HL-60 (cell line): ENCODE measurements around the gene ACP6.
A peak's percentile ranks its signal among the peaks of the same experiment; 100 is the strongest.
"Not testable (repeated sequence)": the region's sequence is repeated elsewhere in the genome, so short reads cannot be mapped to it uniquely, and the experiment has no call there.

Source experiments
- DNase-seq, 2 experiments: peaks; one replicate each; pipeline ENCODE4 v3.0.0-alpha.2; 2010 to 2020; ENCODE audit warnings: low read depth in 1 of 2, low spot score in 1 of 2
- H3K27ac ChIP-seq: fragments of 250-450 bp; sonication (Bioruptor Pico); replicated peaks from 2 replicates; pipeline ENCODE4 v1.5.1; 2020; ENCODE audit warnings: mild to moderate bottlenecking, moderate library complexity
- H3K27me3 ChIP-seq: fragments of 250-450 bp; sonication (Bioruptor Pico); 2 replicates; pipeline ENCODE4 v1.5.1; 2021; ENCODE audit warnings: mild to moderate bottlenecking, moderate library complexity; ENCODE audit not compliant: insufficient read depth, poor library complexity, severe bottlenecking
- H3K4me3 ChIP-seq: replicated peaks from 2 replicates; pipeline ENCODE4 v1.5.1; 2011; ENCODE audit warnings: mild to moderate bottlenecking, control low read depth, low read length; ENCODE audit not compliant: insufficient read depth
- CTCF ChIP-seq: IDR thresholded peaks from one replicate; pipeline ENCODE4 v1.5.1; 2011; ENCODE audit warnings: low read length, control low read depth, inconsistent platforms; ENCODE audit not compliant: insufficient read depth
- GABPA ChIP-seq: IDR thresholded peaks from 2 replicates; pipeline ENCODE4 v1.6.1; 2012; ENCODE audit warnings: low read depth
- POLR2AphosphoS5 ChIP-seq: IDR thresholded peaks from 2 replicates; pipeline ENCODE4 v1.6.1; 2012; ENCODE audit warnings: low read depth
- REST ChIP-seq: IDR thresholded peaks from 2 replicates; pipeline ENCODE4 v1.6.1; 2012; ENCODE audit warnings: low read depth; ENCODE audit not compliant: insufficient replicate concordance
- SPI1 ChIP-seq: IDR thresholded peaks from 2 replicates; pipeline ENCODE4 v1.6.1; 2012; ENCODE audit warnings: low read depth, mild to moderate bottlenecking, borderline replicate concordance

ACP6 gene

DNA sequence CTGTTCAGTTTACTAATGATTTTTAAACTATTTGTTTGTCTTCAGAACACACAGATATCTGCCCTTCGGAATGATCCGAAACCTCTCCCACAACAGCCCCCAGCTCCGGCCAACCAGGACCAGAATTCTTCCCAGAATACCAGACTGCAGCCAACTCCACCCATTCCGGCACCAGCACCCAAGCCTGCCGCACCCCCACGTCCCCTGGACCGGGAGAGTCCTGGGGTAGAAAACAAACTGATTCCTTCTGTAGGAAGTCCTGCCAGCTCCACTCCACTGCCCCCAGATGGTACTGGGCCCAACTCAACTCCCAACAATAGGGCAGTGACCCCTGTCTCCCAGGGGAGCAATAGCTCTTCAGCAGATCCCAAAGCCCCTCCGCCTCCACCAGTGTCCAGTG, 51.6 kb downstream of the ACP6 start:
- no peak for DNase-seq
- Histone ChIP-seq H3K27me3 (peaks cover 2% of the 10 kb centered on the region), H3K4me3 (no peak overlapping the region), H3K27ac (no peak overlapping the region)
- TF ChIP-seq POLR2AphosphoS5, result no peak
- no peak for TF ChIP-seq GABPA
- no peak for TF ChIP-seq SPI1
- no peak for TF ChIP-seq CTCF
- TF ChIP-seq REST, result no peak

GRCh38 chr1:147618077-147618569, 52.2 kb downstream of the ACP6 start:
- DNase-seq, result peak in 1 of 2 experiments; percentile 40
- H3K27me3 ChIP-seq, result peaks cover 2% of the 10 kb centered on the region
- H3K27ac ChIP-seq, result no peak overlapping the region
- TF ChIP-seq GABPA (no peak), REST (no peak), CTCF (no peak), POLR2AphosphoS5 (no peak), SPI1 (no peak)
- H3K4me3 ChIP-seq, result no peak overlapping the region

GRCh38 chr1:147614966-147615365, 55.4 kb downstream of the ACP6 start:
- not testable (repeated sequence) for H3K27me3 ChIP-seq, H3K27ac ChIP-seq, H3K4me3 ChIP-seq, DNase-seq

DNA sequence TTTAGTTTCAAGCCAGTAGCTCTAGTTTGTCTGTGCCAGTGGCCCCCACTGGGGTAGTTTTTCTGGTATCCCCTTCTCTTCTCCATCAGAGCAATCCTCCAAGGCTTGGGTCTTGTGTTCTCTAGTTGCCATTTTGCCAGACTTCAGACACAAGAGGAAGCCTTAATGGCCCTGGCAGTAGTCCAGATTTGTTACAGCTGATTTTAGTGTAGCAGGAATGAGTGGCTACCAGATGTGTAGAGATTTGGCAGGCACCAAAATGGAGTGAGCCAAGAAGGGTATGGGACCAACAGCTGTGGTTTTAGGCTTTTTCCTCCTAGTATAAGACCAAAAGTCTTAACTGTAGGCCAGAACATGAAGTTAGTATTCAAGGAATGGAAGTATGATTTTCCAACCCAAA, 56.8 kb downstream of the ACP6 start:
- H3K4me3 ChIP-seq, result no peak overlapping the region
- no peak for DNase-seq
- peaks cover 3% of the 10 kb centered on the region for H3K27me3 ChIP-seq
- no peak for TF ChIP-seq REST
- no peak for TF ChIP-seq POLR2AphosphoS5
- TF ChIP-seq CTCF, result no peak
- TF ChIP-seq GABPA, result no peak
- no peak for TF ChIP-seq SPI1
- no peak overlapping the region for H3K27ac ChIP-seq
